ENCODE data around the gene MAP2K2. TPM values are rescaled to one million over a fixed set of nuclear protein-coding genes. Genes with fewer than 3 reads are reported as not detected.

The MAP2K2 gene
- total RNA-seq, 5 donors from 2014 or later (not counting 1 experiment from before 2014, with no cell fraction given), result 101 to 152 (median 141) TPM

GRCh38 chr19:4052114-4052992 lies 71.6 kb downstream of the MAP2K2 start:
- Histone ChIP-seq H3K4me3 (ENCODE audit: control insufficient read depth in 1 of 2, extremely low read depth in 1 of 2, low read length in 1 of 2) (no peak overlapping the region), H3K9me3 (no peaks in the 10 kb centered on the region), H3K36me3 (ENCODE audit: control insufficient read depth in 2 of 2, extremely low read depth in 1 of 2, insufficient read depth in 1 of 2, low read length in 1 of 2) (peaks cover 36 to 61% of the 10 kb centered on the region in 2 donors), H3K27ac (ENCODE audit: low read length) (no peak overlapping the region), H3K27me3 (replicated peaks in 1 of 2; ENCODE audit: control insufficient read depth in 2 of 2, extremely low read depth in 1 of 2, insufficient read depth in 2 of 2, low read length in 1 of 2) (no peaks in the 10 kb centered on the region), H3K4me1 (ENCODE audit: control insufficient read depth in 1 of 2, extremely low read depth in 1 of 2, insufficient read depth in 2 of 2, low read length in 2 of 2) (peaks cover 0 to 55% of the 10 kb centered on the region in 2 experiments)
- Mint-ChIP-seq H3K27me3 (no peaks in the 10 kb centered on the region), H3K27ac (peak overlapping the region; percentile 48 to 52), H3K4me1 (peaks cover 38 to 43% (median 39%) of the 10 kb centered on the region in 3 donors), H3K36me3 (peaks cover 34% of the 10 kb centered on the region), H3K9me3 (no peaks in the 10 kb centered on the region), H3K4me3 (no peak overlapping the region)
- DNase-seq, result peak in 1 of 35 experiments; percentile 32
- POLR2A ChIA-PET, result no interaction called here
- CTCF ChIA-PET, result interaction anchor here in 1 of 2 donors (0.7 kb wide), 1 partner anchor 289 kb away, joined by 5 read pairs; no protein-coding TSS in a partner anchor
- 78% methylated on average over 21 of the region's 27 CpGs for WGBS (ENCODE audit: insufficient coverage)
- ATAC-seq (replicated peaks in 1 of 4), result no peak

- ChIA-PET CTCF (interaction anchor here in 1 of 2 donors (0.7 kb wide), 1 partner anchor 288 kb away, joined by 5 read pairs; no protein-coding TSS in a partner anchor), POLR2A (no interaction called here)
- Histone ChIP-seq H3K4me3 (ENCODE audit: control insufficient read depth in 1 of 2, extremely low read depth in 1 of 2, low read length in 1 of 2) (no peak overlapping the region), H3K27me3 (replicated peaks in 1 of 2; ENCODE audit: control insufficient read depth in 2 of 2, extremely low read depth in 1 of 2, insufficient read depth in 2 of 2, low read length in 1 of 2) (no peaks in the 10 kb centered on the region), H3K36me3 (ENCODE audit: control insufficient read depth in 2 of 2, extremely low read depth in 1 of 2, insufficient read depth in 1 of 2, low read length in 1 of 2) (peaks cover 36 to 60% of the 10 kb centered on the region in 2 donors), H3K4me1 (ENCODE audit: control insufficient read depth in 1 of 2, extremely low read depth in 1 of 2, insufficient read depth in 2 of 2, low read length in 2 of 2) (peaks cover 0 to 60% of the 10 kb centered on the region in 2 experiments), H3K27ac (ENCODE audit: low read length) (peak overlapping the region; percentile 2), H3K9me3 (no peaks in the 10 kb centered on the region)
- Mint-ChIP-seq H3K36me3 (peaks cover 34% of the 10 kb centered on the region), H3K27ac (peak overlapping the region; percentile 49 to 73), H3K4me1 (peaks cover 39 to 45% (median 40%) of the 10 kb centered on the region in 3 donors), H3K27me3 (no peaks in the 10 kb centered on the region), H3K4me3 (no peak overlapping the region), H3K9me3 (no peaks in the 10 kb centered on the region)
- no peak for ATAC-seq (replicated peaks in 1 of 4)
- WGBS (ENCODE audit: insufficient coverage), result 87% methylated on average over 5 of the region's 15 CpGs
- DNase-seq, result peak in 1 of 35 experiments; percentile 35
Measured at GRCh38 chr19:4051175-4052101, 72.5 kb downstream of the MAP2K2 start.

- Mint-ChIP-seq H3K9me3 (no peaks in the 10 kb centered on the region), H3K27ac (peak overlapping the region in 1 of 2 donors; percentile 15), H3K4me1 (peaks cover 40 to 44% (median 41%) of the 10 kb centered on the region in 3 donors), H3K36me3 (peaks cover 29% of the 10 kb centered on the region), H3K27me3 (no peaks in the 10 kb centered on the region), H3K4me3 (no peak overlapping the region)
- Histone ChIP-seq H3K27ac (ENCODE audit: low read length) (no peak overlapping the region), H3K27me3 (replicated peaks in 1 of 2; ENCODE audit: control insufficient read depth in 2 of 2, extremely low read depth in 1 of 2, insufficient read depth in 2 of 2, low read length in 1 of 2) (no peaks in the 10 kb centered on the region), H3K4me3 (ENCODE audit: control insufficient read depth in 1 of 2, extremely low read depth in 1 of 2, low read length in 1 of 2) (no peak overlapping the region), H3K4me1 (ENCODE audit: control insufficient read depth in 1 of 2, extremely low read depth in 1 of 2, insufficient read depth in 2 of 2, low read length in 2 of 2) (peaks cover 0 to 60% of the 10 kb centered on the region in 2 experiments), H3K36me3 (ENCODE audit: control insufficient read depth in 2 of 2, extremely low read depth in 1 of 2, insufficient read depth in 1 of 2, low read length in 1 of 2) (peaks cover 28 to 62% of the 10 kb centered on the region in 2 donors), H3K9me3 (no peaks in the 10 kb centered on the region)
- 83% methylated on average over 11 of the region's 15 CpGs for WGBS (ENCODE audit: insufficient coverage)
- ATAC-seq (replicated peaks in 1 of 4) (no peak), DNase-seq (no peak)
- ChIA-PET POLR2A (no interaction called here), CTCF (interaction anchor here in 1 of 2 donors (0.5 kb wide), 1 partner anchor 60 kb away, joined by 3 read pairs; no protein-coding TSS in a partner anchor)
Measured at GRCh38 chr19:4049432-4049831, 74.5 kb downstream of the MAP2K2 start.

- POLR2A ChIA-PET, result no interaction called here
- H3K9me3 Mint-ChIP-seq, result no peaks in the 10 kb centered on the region
- H3K9me3 ChIP-seq, result no peaks in the 10 kb centered on the region
- ATAC-seq (replicated peaks in 1 of 4), result no peak
- 99% methylated on average over 10 of the region's 33 CpGs for WGBS (ENCODE audit: insufficient coverage)
- H3K4me3 ChIP-seq (ENCODE audit: control insufficient read depth in 1 of 2, extremely low read depth in 1 of 2, low read length in 1 of 2), result no peak overlapping the region
- H3K36me3 ChIP-seq (ENCODE audit: control insufficient read depth in 2 of 2, extremely low read depth in 1 of 2, insufficient read depth in 1 of 2, low read length in 1 of 2), result peaks cover 13 to 51% of the 10 kb centered on the region in 2 donors
- H3K27ac ChIP-seq (ENCODE audit: low read length), result no peak overlapping the region
- no peak overlapping the region for H3K27ac Mint-ChIP-seq
- no peaks in the 10 kb centered on the region for H3K27me3 Mint-ChIP-seq
- H3K4me1 Mint-ChIP-seq, result peaks cover 27 to 30% (median 28%) of the 10 kb centered on the region in 3 donors
- DNase-seq, result no peak
- H3K4me3 Mint-ChIP-seq, result no peak overlapping the region
- H3K27me3 ChIP-seq (replicated peaks in 1 of 2; ENCODE audit: control insufficient read depth in 2 of 2, extremely low read depth in 1 of 2, insufficient read depth in 2 of 2, low read length in 1 of 2), result no peaks in the 10 kb centered on the region
- CTCF ChIA-PET, result no interaction called here
- H3K36me3 Mint-ChIP-seq, result peaks cover 17% of the 10 kb centered on the region
- peaks cover 0 to 44% of the 10 kb centered on the region in 2 experiments for H3K4me1 ChIP-seq (ENCODE audit: control insufficient read depth in 1 of 2, extremely low read depth in 1 of 2, insufficient read depth in 2 of 2, low read length in 2 of 2)
Measured at GRCh38 chr19:4046946-4047683, 76.8 kb downstream of the MAP2K2 start.

- CTCF ChIA-PET, result interaction anchor here in 1 of 2 donors (0.6 kb wide), 1 partner anchor 95 kb away, joined by 4 read pairs; no protein-coding TSS in a partner anchor
- Mint-ChIP-seq H3K36me3 (peaks cover 14% of the 10 kb centered on the region), H3K27me3 (no peaks in the 10 kb centered on the region), H3K4me1 (peaks cover 24 to 28% (median 26%) of the 10 kb centered on the region in 3 donors), H3K4me3 (peak overlapping the region in 2 of 3 donors; percentile 41), H3K9me3 (no peaks in the 10 kb centered on the region), H3K27ac (peak overlapping the region; percentile 79 to 90)
- DNase-seq (no peak), ATAC-seq (replicated peaks in 1 of 4) (no peak)
- POLR2A ChIA-PET, result no interaction called here
- H3K27ac ChIP-seq (ENCODE audit: low read length), result no peak overlapping the region
- no CpG with 5 or more reads among the region's 7 CpGs for WGBS (ENCODE audit: insufficient coverage)
- no peak overlapping the region for H3K4me3 ChIP-seq (ENCODE audit: control insufficient read depth in 1 of 2, extremely low read depth in 1 of 2, low read length in 1 of 2)
- H3K27me3 ChIP-seq (replicated peaks in 1 of 2; ENCODE audit: control insufficient read depth in 2 of 2, extremely low read depth in 1 of 2, insufficient read depth in 2 of 2, low read length in 1 of 2), result no peaks in the 10 kb centered on the region
- H3K36me3 ChIP-seq (ENCODE audit: control insufficient read depth in 2 of 2, extremely low read depth in 1 of 2, insufficient read depth in 1 of 2, low read length in 1 of 2), result peaks cover 5 to 44% of the 10 kb centered on the region in 2 donors
- H3K9me3 ChIP-seq, result no peaks in the 10 kb centered on the region
- H3K4me1 ChIP-seq (ENCODE audit: control insufficient read depth in 1 of 2, extremely low read depth in 1 of 2, insufficient read depth in 2 of 2, low read length in 2 of 2), result peaks cover 0 to 36% of the 10 kb centered on the region in 2 experiments
Measured at GRCh38 chr19:4046362-4046691, 77.6 kb downstream of the MAP2K2 start.

All from T-cell (primary cell).